Activated naive CD4-positive, alpha-beta T cell treated with anti-CD3 and anti-CD28 coated beads, Interleukin-2, amount 10 ng/mL, durations not matched to agents 7 days and 5 days (primary cell): ENCODE data around the gene ARR3.
"Not testable (repeated sequence)": the region's sequence is repeated elsewhere in the genome, so short reads cannot be mapped to it uniquely, and the experiment has no call there.

ENCODE experiments used
- CTCF ChIA-PET: fragments of 350-600 bp; sonication (Branson Sonifier 250); formaldehyde crosslinking; loops from one replicate; lab custom pipeline; 2021; ENCODE audit warnings: antibody characterized with exemption; lab: Charles Lee
- DNase-seq: peaks from one replicate; pipeline ENCODE4 v3.0.0-alpha.2; 2020
- H3K27ac Mint-ChIP-seq: one replicate; pipeline ENCODE4 v1.8.0; 2021; ENCODE audit warnings: mild to moderate bottlenecking, moderate library complexity, mixed read lengths
- H3K27me3 Mint-ChIP-seq: one replicate; pipeline ENCODE4 v1.8.0; 2021; ENCODE audit warnings: mild to moderate bottlenecking, mixed read lengths
- H3K36me3 Mint-ChIP-seq: one replicate; pipeline ENCODE4 v1.8.0; 2021; ENCODE audit warnings: mixed read lengths
- H3K4me1 Mint-ChIP-seq: one replicate; pipeline ENCODE4 v1.8.0; 2021; ENCODE audit warnings: mixed read lengths
- H3K4me3 Mint-ChIP-seq: one replicate; pipeline ENCODE4 v1.8.0; 2021; ENCODE audit warnings: mild to moderate bottlenecking, moderate library complexity, mixed read lengths
- H3K9me3 Mint-ChIP-seq: one replicate; pipeline ENCODE4 v1.8.0; 2021; ENCODE audit warnings: mixed read lengths

ARR3 gene

GRCh38 chrX:70255452-70255851 lies 12.7 kb upstream of the ARR3 start:
- Mint-ChIP-seq H3K9me3 (no peaks in the 10 kb centered on the region), H3K36me3 (no peaks in the 10 kb centered on the region), H3K27me3 (no peaks in the 10 kb centered on the region), H3K4me3 (no peak overlapping the region), H3K4me1 (no peaks in the 10 kb centered on the region), H3K27ac (no peak overlapping the region)
- CTCF ChIA-PET: no interaction called here
- no peak for DNase-seq

GRCh38 chrX:70257423-70258288 lies 10.5 kb upstream of the ARR3 start:
- H3K27me3 Mint-ChIP-seq: peaks cover 3% of the 10 kb centered on the region
- no peaks in the 10 kb centered on the region for H3K36me3 Mint-ChIP-seq
- CTCF ChIA-PET: no interaction called here
- H3K9me3 Mint-ChIP-seq: no peaks in the 10 kb centered on the region
- DNase-seq: no peak
- H3K27ac Mint-ChIP-seq: no peak overlapping the region
- H3K4me1 Mint-ChIP-seq: no peaks in the 10 kb centered on the region
- no peak overlapping the region for H3K4me3 Mint-ChIP-seq

GRCh38 chrX:70260104-70260503 lies 8.0 kb upstream of the ARR3 start, which contains the start of gene P2RY4:
TSS of gene P2RY4 (minus strand) at chrX:70260204. CDS start at chrX:70259624, 580 bp downstream.
- Mint-ChIP-seq H3K4me3 (no peak within 1 kb of the TSS), H3K9me3 (no peaks in the 10 kb centered on the region), H3K27ac (no peak within 1 kb of the TSS), H3K4me1 (no peaks in the 10 kb centered on the region), H3K36me3 (no peaks in the 10 kb centered on the region), H3K27me3 (peaks cover 3% of the 10 kb centered on the region)
- CTCF ChIA-PET: interaction anchor here (0.6 kb wide), 1 partner anchor 667 kb away, joined by 3 read pairs; no protein-coding TSS in a partner anchor
- DNase-seq: no peak

GRCh38 chrX:70262952-70263567 lies 5.1 kb upstream of the ARR3 start:
- CTCF ChIA-PET: interaction anchor here (1.2 kb wide), 1 partner anchor 130 kb away, joined by 4 read pairs; the partner anchor contains the start of gene IGBP1
- Mint-ChIP-seq H3K9me3 (no peaks in the 10 kb centered on the region), H3K27ac (no peak overlapping the region), H3K27me3 (peaks cover 3% of the 10 kb centered on the region), H3K4me1 (no peaks in the 10 kb centered on the region), H3K36me3 (no peaks in the 10 kb centered on the region), H3K4me3 (no peak overlapping the region)
- DNase-seq: peak; percentile 42

GRCh38 chrX:70264784-70265183 lies 3.4 kb upstream of the ARR3 start:
- CTCF ChIA-PET: no interaction called here
- no peak for DNase-seq
- peaks cover 3% of the 10 kb centered on the region for H3K27me3 Mint-ChIP-seq

GRCh38 chrX:70274029-70274428 lies 5.9 kb downstream of the ARR3 start:
- H3K27ac Mint-ChIP-seq, H3K4me1 Mint-ChIP-seq, H3K27me3 Mint-ChIP-seq, DNase-seq, H3K9me3 Mint-ChIP-seq, H3K36me3 Mint-ChIP-seq, H3K4me3 Mint-ChIP-seq: not testable (repeated sequence)
- CTCF ChIA-PET: interaction anchor here (0.6 kb wide), 1 partner anchor 15 kb away, joined by 3 read pairs; no protein-coding TSS in a partner anchor

More at GRCh38 chrX:70264784-70265183, 3.4 kb upstream of the ARR3 start:
- Mint-ChIP-seq H3K4me1 (no peaks in the 10 kb centered on the region), H3K36me3 (no peaks in the 10 kb centered on the region), H3K9me3 (no peaks in the 10 kb centered on the region), H3K4me3 (no peak overlapping the region), H3K27ac (no peak overlapping the region)

GRCh38 chrX:70279081-70279480 lies 10.9 kb downstream of the ARR3 start:
- Mint-ChIP-seq H3K27me3 (no peaks in the 10 kb centered on the region), H3K36me3 (peaks cover 4% of the 10 kb centered on the region), H3K4me3 (no peak overlapping the region), H3K27ac (no peak overlapping the region), H3K4me1 (no peaks in the 10 kb centered on the region), H3K9me3 (no peaks in the 10 kb centered on the region)
- CTCF ChIA-PET: no interaction called here
- no peak for DNase-seq

- no peak overlapping the region for H3K4me3 Mint-ChIP-seq
- no peak overlapping the region for H3K27ac Mint-ChIP-seq
- CTCF ChIA-PET: no interaction called here
- no peaks in the 10 kb centered on the region for H3K9me3 Mint-ChIP-seq
- H3K27me3 Mint-ChIP-seq: no peaks in the 10 kb centered on the region
- no peaks in the 10 kb centered on the region for H3K4me1 Mint-ChIP-seq
- peaks cover 9% of the 10 kb centered on the region for H3K36me3 Mint-ChIP-seq
- no peak for DNase-seq
Observed at GRCh38 chrX:70280573-70280972, 12.4 kb downstream of the ARR3 start.

- no peak for DNase-seq
- Mint-ChIP-seq H3K4me1 (no peaks in the 10 kb centered on the region), H3K36me3 (peaks cover 16% of the 10 kb centered on the region), H3K27me3 (no peaks in the 10 kb centered on the region), H3K4me3 (no peak within 1 kb of the TSS), H3K27ac (no peak within 1 kb of the TSS), H3K9me3 (no peaks in the 10 kb centered on the region)
- CTCF ChIA-PET: no interaction called here
Observed at GRCh38 chrX:70281951-70282350, 13.8 kb downstream of the ARR3 start, which contains the start of gene RAB41. TSS of gene RAB41 (plus strand) at chrX:70282172. CDS start at chrX:70282218, 46 bp downstream.

GRCh38 chrX:70289168-70289792 lies 21.1 kb downstream of the ARR3 start:
- Mint-ChIP-seq H3K27ac (peak overlapping the region; percentile 91), H3K9me3 (no peaks in the 10 kb centered on the region), H3K27me3 (no peaks in the 10 kb centered on the region), H3K36me3 (peaks cover 31% of the 10 kb centered on the region), H3K4me1 (peaks cover 35% of the 10 kb centered on the region), H3K4me3 (peak overlapping the region; percentile 90)
- no peak for DNase-seq
- CTCF ChIA-PET: no interaction called here

- Mint-ChIP-seq H3K27ac (peak within 1 kb of the TSS; percentile 91), H3K4me1 (peaks cover 35% of the 10 kb centered on the region), H3K4me3 (peak within 1 kb of the TSS; percentile 90), H3K36me3 (peaks cover 26% of the 10 kb centered on the region), H3K9me3 (no peaks in the 10 kb centered on the region), H3K27me3 (no peaks in the 10 kb centered on the region)
- CTCF ChIA-PET: no interaction called here
- peak; percentile 88 for DNase-seq
Observed at GRCh38 chrX:70289793-70290770, 21.9 kb downstream of the ARR3 start, which contains the start of the genes KIF4A and PDZD11. TSS of gene KIF4A (plus strand) at chrX:70290104. CDS start at chrX:70290459, 355 bp downstream. TSS of gene PDZD11 (minus strand) at chrX:70289927. CDS start at chrX:70289341, 586 bp downstream.

GRCh38 chrX:70292788-70293187 lies 24.7 kb downstream of the ARR3 start:
- Mint-ChIP-seq H3K27me3 (no peaks in the 10 kb centered on the region), H3K36me3 (peaks cover 22% of the 10 kb centered on the region), H3K27ac (no peak overlapping the region), H3K4me3 (no peak overlapping the region), H3K4me1 (peaks cover 35% of the 10 kb centered on the region), H3K9me3 (no peaks in the 10 kb centered on the region)
- no peak for DNase-seq
- CTCF ChIA-PET: no interaction called here

GRCh38 chrX:70293621-70294020 lies 25.5 kb downstream of the ARR3 start:
- CTCF ChIA-PET: no interaction called here

More at GRCh38 chrX:70293621-70294020, 25.5 kb downstream of the ARR3 start:
- H3K36me3 Mint-ChIP-seq: peaks cover 21% of the 10 kb centered on the region
- H3K4me3 Mint-ChIP-seq: no peak overlapping the region
- no peaks in the 10 kb centered on the region for H3K9me3 Mint-ChIP-seq
- H3K4me1 Mint-ChIP-seq: peaks cover 33% of the 10 kb centered on the region
- DNase-seq: no peak
- no peaks in the 10 kb centered on the region for H3K27me3 Mint-ChIP-seq
- H3K27ac Mint-ChIP-seq: no peak overlapping the region
